Body of pancreas (tissue), 4 donors: ENCODE measurements around the gene RAB6B. TPM values are rescaled to one million over a fixed set of nuclear protein-coding genes. Genes with fewer than 3 reads are reported as not detected.

ENCODE experiments used
- ATAC-seq: fragments of 150-250 bp; one replicate; pipeline ENCODE4 v1.9.1; 2016
- DNase-seq, 4 donors: peaks; one replicate each; pipeline ENCODE4 v3.0.0-alpha.2; 2019
- H3K27ac ChIP-seq, 4 donors: fragments of 200-600 bp; sonication (generic); 1 replicate in 3 of 4; 2 replicates in 1 of 4; pipeline versions ENCODE4 v1.5.1 to v1.6.1; 2016 to 2019; ENCODE audit warnings: mild to moderate bottlenecking in 1 of 4, mixed read lengths in 1 of 4, moderate library complexity in 1 of 4
- H3K27me3 ChIP-seq, 2 donors: fragments of 200-600 bp; sonication (generic); one replicate each; pipeline ENCODE4 v1.6.0; 2016; ENCODE audit warnings: mild to moderate bottlenecking in 1 of 2
- H3K36me3 ChIP-seq, 2 donors: fragments of 200-600 bp; sonication (generic); replicated peaks in 1 of 2; 2 replicates each; pipeline ENCODE4 v1.5.1; 2016; ENCODE audit warnings: low read depth in 2 of 2; ENCODE audit not compliant: insufficient read depth in 1 of 2
- H3K4me1 ChIP-seq: fragments of 200-600 bp; sonication (generic); one replicate; pipeline ENCODE4 v1.6.0; 2016
- H3K4me3 ChIP-seq, 2 donors: fragments of 200-600 bp; sonication (generic); 1 replicate in 1 of 2; 2 replicates in 1 of 2; pipeline ENCODE4 v1.5.1; 2016 to 2019
- H3K9me3 ChIP-seq, 3 donors: fragments of 200-600 bp; sonication (generic); 1 replicate in 2 of 3; 2 replicates in 1 of 3; pipeline ENCODE4 v1.5.1; 2016
- CTCF ChIP-seq, 7 experiments: fragments of 450-650 bp in 4 of 7; fragments of 200-600 bp in 3 of 7; sonication (generic) in 3 of 7; IDR thresholded peaks; one replicate each; pipeline ENCODE4 v1.5.1; 2016 to 2019; ENCODE audit warnings: antibody characterized with exemption in 7 of 7
- POLR2A ChIP-seq, 3 donors: fragments of 450-650 bp; IDR thresholded peaks; one replicate each; pipeline ENCODE4 v1.6.1; 2016; ENCODE audit warnings: antibody characterized with exemption in 3 of 3, mild to moderate bottlenecking in 2 of 3
- WGBS, 2 donors: methylation state at CpG; one replicate each; pipeline ENCODE4 v1.1.5; 2017; 5-methylcytosine and 5-hydroxymethylcytosine counted together
- intact Hi-C: fragments of 100-400 bp; cut with DNase I; formaldehyde crosslinking; loops from one replicate; pipeline ENCODE4 v1.15.1; 2023
- total RNA-seq, 2 donors: library from RNA; depleted of rRNA; stranded (reverse); fragments of >200 nt; gene quantifications; one replicate each; pipeline ENCODE4 v1.1.0, GENCODE V29; 2016

Gene RAB6B
- total RNA-seq, 2 donors from 2014 or later, result 2.6 to 3.0 TPM

- no peak overlapping the region for H3K4me3 ChIP-seq
- DNase-seq, result no peak
- no peak for TF ChIP-seq POLR2A (IDR thresholded peaks at IDR 0.05)
- no peak for TF ChIP-seq CTCF (IDR thresholded peaks at IDR 0.05)
- ATAC-seq, result no peak
- H3K4me1 ChIP-seq, result no peaks in the 10 kb centered on the region
- intact Hi-C loops, result no loop called here
- H3K27me3 ChIP-seq, result no peaks in the 10 kb centered on the region
- H3K27ac ChIP-seq, result no peak overlapping the region
- no peaks in the 10 kb centered on the region for H3K9me3 ChIP-seq
- WGBS, 2 donors, result 60 to 72% methylated on average over 8 to 9 of the region's 9 CpGs
- no peaks in the 10 kb centered on the region for H3K36me3 ChIP-seq
Measured at GRCh38 chr3:133775309-133775708, 120.4 kb downstream of the RAB6B start.

Other genes starting within 250 kb of the RAB6B start
- gene TOPBP1, start 233.9 kb downstream of the RAB6B start, total RNA-seq, result 10 to 100 TPM; 22.6 to 34.3 TPM
- gene TF, start 149.5 kb downstream of the RAB6B start, total RNA-seq, result 1 to 10 TPM in 1 of 2 donors, under 1 TPM in 1; 0.26 to 7.9 TPM
- gene SRPRB, start 90.1 kb downstream of the RAB6B start, total RNA-seq, result 10 to 100 TPM; 28.3 to 39.4 TPM
- 10 to 100 TPM in 1 of 2 donors, 1 to 10 TPM in 1; 7.0 to 17.5 TPM for gene SLCO2A1, start 134.0 kb upstream of the RAB6B start, total RNA-seq